GM23338 (cell line): ENCODE measurements around the gene CDC42BPA. TPM values are rescaled to one million over a fixed set of nuclear protein-coding genes. Genes with fewer than 3 reads are reported as not detected.

ENCODE experiments used
- ATAC-seq: fragments of 200-7000 bp; cut with Tn5 transposase; 3 replicates; pipeline ENCODE4 v1.9.1; 2020
- DNase-seq: peaks from one replicate; pipeline ENCODE4 v3.0.0-alpha.2; 2015; ENCODE audit warnings: low spot score
- H2AFZ ChIP-seq: fragments of 200-600 bp; sonication (generic); 2 replicates; pipeline ENCODE4 v1.8.0; 2016; ENCODE audit warnings: antibody characterized with exemption, mild to moderate bottlenecking, moderate library complexity
- H3F3A ChIP-seq: fragments of 200-600 bp; sonication (generic); replicated peaks from 2 replicates; pipeline ENCODE4 v1.8.0; 2017; ENCODE audit warnings: antibody characterized with exemption, mixed run types, low read depth
- H3K27ac ChIP-seq: fragments of 200-600 bp; sonication (generic); 2 replicates; pipeline ENCODE4 v1.6.1; 2016; ENCODE audit warnings: low read depth
- H3K27me3 ChIP-seq: fragments of 200-600 bp; sonication (generic); 2 replicates; pipeline ENCODE4 v1.8.0; 2016; ENCODE audit warnings: mild to moderate bottlenecking, mixed run types, moderate library complexity; ENCODE audit not compliant: insufficient read depth
- H3K36me3 ChIP-seq: fragments of 200-600 bp; sonication (generic); 2 replicates; pipeline ENCODE4 v1.8.0; 2016; ENCODE audit warnings: mild to moderate bottlenecking; ENCODE audit not compliant: insufficient read depth
- H3K4me1 ChIP-seq: fragments of 200-600 bp; sonication (generic); 2 replicates; pipeline ENCODE4 v1.8.0; 2016; ENCODE audit warnings: mild to moderate bottlenecking, moderate library complexity; ENCODE audit not compliant: insufficient read depth
- H3K4me2 ChIP-seq: fragments of 200-600 bp; sonication (generic); 2 replicates; pipeline ENCODE4 v1.7.1; 2017; ENCODE audit warnings: mixed run types
- H3K4me3 ChIP-seq: fragments of 200-600 bp; sonication (generic); 2 replicates; pipeline ENCODE4 v1.6.1; 2016; ENCODE audit warnings: mixed run types
- H3K79me2 ChIP-seq: fragments of 200-600 bp; sonication (generic); replicated peaks from 2 replicates; pipeline ENCODE4 v1.8.0; 2017; ENCODE audit warnings: mild to moderate bottlenecking; ENCODE audit not compliant: insufficient read depth
- H3K9me2 ChIP-seq: fragments of 200-600 bp; sonication (generic); 2 replicates; pipeline ENCODE4 v1.8.0; 2017; ENCODE audit not compliant: insufficient read depth
- H4K20me1 ChIP-seq: fragments of 200-600 bp; sonication (generic); replicated peaks from 2 replicates; pipeline ENCODE4 v1.8.0; 2017; ENCODE audit warnings: mild to moderate bottlenecking; ENCODE audit not compliant: insufficient read depth
- H3K27ac Mint-ChIP-seq: 2 replicates; pipeline ENCODE4 v1.8.0; 2020; ENCODE audit warnings: inconsistent platforms, mild to moderate bottlenecking, moderate library complexity, mixed read lengths
- H3K27me3 Mint-ChIP-seq: 3 replicates; pipeline ENCODE4 v1.8.0; 2022; ENCODE audit warnings: low read depth, mild to moderate bottlenecking, moderate library complexity, mixed read lengths, inconsistent platforms; ENCODE audit not compliant: insufficient read depth, poor library complexity
- H3K36me3 Mint-ChIP-seq: 3 replicates; pipeline ENCODE4 v1.8.0; 2021; ENCODE audit warnings: low read depth, mild to moderate bottlenecking, inconsistent platforms, moderate library complexity, mixed read lengths
- H3K4me1 Mint-ChIP-seq: 3 replicates; pipeline ENCODE4 v1.8.0; 2020; ENCODE audit warnings: mild to moderate bottlenecking, inconsistent platforms, mixed read lengths
- H3K4me3 Mint-ChIP-seq: 3 replicates; pipeline ENCODE4 v1.8.0; 2021; ENCODE audit warnings: moderate library complexity, mild to moderate bottlenecking, inconsistent platforms, mixed read lengths
- H3K9me3 Mint-ChIP-seq: 3 replicates; pipeline ENCODE4 v1.8.0; 2020; ENCODE audit warnings: moderate library complexity, mild to moderate bottlenecking, inconsistent platforms, mixed read lengths
- CREB1 ChIP-seq: fragments of 250-450 bp; sonication (Bioruptor Pico); IDR thresholded peaks from 2 replicates; pipeline ENCODE4 v1.5.0; 2020; ENCODE audit warnings: low read depth, mild to moderate bottlenecking, moderate library complexity
- CTCF ChIP-seq, 2 experiments: fragments of 200-600 bp in 1 of 2; sonication (generic) in 1 of 2; conservative IDR thresholded peaks; 2 replicates each; pipeline versions ENCODE4 v1.5.1 to v1.6.1; 2016 to 2017; ENCODE audit warnings: antibody characterized with exemption in 2 of 2, low read depth in 2 of 2, mild to moderate bottlenecking in 2 of 2, moderate library complexity in 1 of 2
- ETS1 ChIP-seq: IDR thresholded peaks from 2 replicates; pipeline ENCODE4 v1.6.1; 2016; ENCODE audit warnings: antibody characterized with exemption
- EZH2 ChIP-seq: fragments of 200-600 bp; sonication (generic); IDR thresholded peaks from one replicate; pipeline ENCODE4 v1.8.0; 2017; ENCODE audit warnings: antibody characterized with exemption, mild to moderate bottlenecking, low read depth; ENCODE audit not compliant: unreplicated experiment
- EZH2phosphoT487 ChIP-seq: fragments of 200-600 bp; sonication (generic); IDR thresholded peaks from one replicate; pipeline ENCODE4 v1.8.1; 2018; ENCODE audit warnings: antibody characterized with exemption; ENCODE audit not compliant: unreplicated experiment
- JUNB ChIP-seq: IDR thresholded peaks from one replicate; pipeline ENCODE4 v1.6.1; 2016; ENCODE audit warnings: antibody characterized with exemption; ENCODE audit not compliant: unreplicated experiment
- NANOG ChIP-seq: IDR thresholded peaks from 2 replicates; pipeline ENCODE4 v1.6.1; 2016; ENCODE audit warnings: antibody characterized with exemption, borderline replicate concordance
- STAT1 ChIP-seq: IDR thresholded peaks from one replicate; pipeline ENCODE4 v1.6.1; 2016; ENCODE audit warnings: antibody characterized with exemption; ENCODE audit not compliant: unreplicated experiment
- ZNF114 ChIP-seq: fragments of 250-450 bp; sonication (Bioruptor Pico); IDR thresholded peaks from 2 replicates; pipeline ENCODE4 v1.5.0; 2020; ENCODE audit warnings: mild to moderate bottlenecking, moderate library complexity
- ZNF331 ChIP-seq: fragments of 250-450 bp; sonication (Bioruptor Pico); IDR thresholded peaks from 2 replicates; pipeline ENCODE4 v1.5.0; 2020; ENCODE audit warnings: low read depth, mild to moderate bottlenecking, moderate library complexity
- ZNF462 ChIP-seq: fragments of 250-450 bp; sonication (Bioruptor Pico); IDR thresholded peaks from 2 replicates; pipeline ENCODE4 v1.5.0; 2020; ENCODE audit warnings: mild to moderate bottlenecking, moderate library complexity
- polyA plus RNA-seq: library from polyadenylated mRNA; unstranded; fragments of >200 nt; fragmentation: Nextera tagmentation; extraction: Ambion mirVana; gene quantifications from 2 replicates; pipeline ENCODE4 v1.2.1, GENCODE V29; 2016
- total RNA-seq: library from RNA; depleted of rRNA; stranded (reverse); fragments of >200 nt; shearing (Covaris generic); gene quantifications from 2 replicates; pipeline ENCODE4 v1.2.3, GENCODE V29; 2014

The CDC42BPA gene
- total and polyA plus RNA-seq, 2 experiments from 2014 or later = 17.7 to 40.1 TPM

GRCh38 chr1:226960944-226961765 lies 357.1 kb downstream of the CDC42BPA start (continued):
- no peak for TF ChIP-seq ETS1
- TF ChIP-seq ZNF114 (CRISPR knock-in tag) = no peak
- TF ChIP-seq EZH2phosphoT487 = no peak
- TF ChIP-seq NANOG = no peak
- no peak for TF ChIP-seq EZH2
- TF ChIP-seq CTCF (conservative IDR thresholded peaks at IDR 0.05; ENCODE audit: low read depth in 2 of 2) = no peak
- no peak for TF ChIP-seq ZNF331 (CRISPR knock-in tag)
- TF ChIP-seq STAT1 = no peak
- TF ChIP-seq JUNB = no peak

GRCh38 chr1:226960256-226960655 lies 358.0 kb downstream of the CDC42BPA start:
- H3K9me2 ChIP-seq = no peaks in the 10 kb centered on the region
- no peaks in the 10 kb centered on the region for H3K4me1 ChIP-seq
- Mint-ChIP-seq H3K9me3 (peaks cover 36% of the 10 kb centered on the region), H3K4me1 (peaks cover 3% of the 10 kb centered on the region; the same call in 2 of the 3 replicates), H3K27ac (no peak overlapping the region), H3K27me3 (peaks cover 7% of the 10 kb centered on the region), H3K4me3 (no peak overlapping the region), H3K36me3 (peaks cover 29% of the 10 kb centered on the region)
- no peaks in the 10 kb centered on the region for H3K36me3 ChIP-seq
- no peak overlapping the region for H2AFZ ChIP-seq
- DNase-seq = no peak
- H3K79me2 ChIP-seq = peaks cover 12% of the 10 kb centered on the region
- no peak overlapping the region for H3K4me3 ChIP-seq
- no peaks in the 10 kb centered on the region for H3K27me3 ChIP-seq
- no peak overlapping the region for H3K27ac ChIP-seq
- H3F3A ChIP-seq = no peaks in the 10 kb centered on the region
- H4K20me1 ChIP-seq = no peaks in the 10 kb centered on the region
- ATAC-seq = no peak
- H3K4me2 ChIP-seq = no peak overlapping the region
- TF ChIP-seq CTCF (conservative IDR thresholded peaks at IDR 0.05; ENCODE audit: low read depth in 2 of 2) = no peak
- no peak for TF ChIP-seq ZNF462 (CRISPR knock-in tag)
- TF ChIP-seq JUNB = no peak
- no peak for TF ChIP-seq ETS1
- no peak for TF ChIP-seq EZH2
- TF ChIP-seq STAT1 = no peak
- TF ChIP-seq CREB1 (CRISPR knock-in tag) = no peak
- no peak for TF ChIP-seq ZNF114 (CRISPR knock-in tag)
